Hematopoietic multipotent progenitor cell treated with erythropoietin and hydrocortisone succinate and interleukin-3 and kit ligand, for 4 days (in vitro differentiated cells): Measurements from ENCODE around the gene U2SURP.
"Not testable (repeated sequence)": the region's sequence is repeated elsewhere in the genome, so short reads cannot be mapped to it uniquely, and the experiment has no call there.

Experiments
- DNase-seq: peaks from one replicate; pipeline ENCODE4 v3.0.0-alpha.2; 2015

U2SURP gene

GRCh38 chr3:143072298-143073020 lies 71.1 kb downstream of the U2SURP start:
- DNase-seq: not testable (repeated sequence)

- DNase-seq: not testable (repeated sequence)
Observed at GRCh38 chr3:143073541-143073940, 72.2 kb downstream of the U2SURP start.

- DNase-seq: not testable (repeated sequence)
Observed at GRCh38 chr3:143073983-143074382, 72.6 kb downstream of the U2SURP start.

- no peak for DNase-seq
Observed at GRCh38 chr3:143078883-143079282, 77.5 kb downstream of the U2SURP start.

- no peak for DNase-seq
Observed at GRCh38 chr3:143080196-143080595, 78.8 kb downstream of the U2SURP start.

- DNase-seq: no peak
Observed at GRCh38 chr3:143081365-143081764, 80.0 kb downstream of the U2SURP start.

- DNase-seq: peak; percentile 69
Observed at GRCh38 chr3:143081844-143082778, 80.7 kb downstream of the U2SURP start.

GRCh38 chr3:143083781-143084180 lies 82.4 kb downstream of the U2SURP start:
- peak; percentile 40 for DNase-seq

- DNase-seq: peak; percentile 99
Observed at GRCh38 chr3:143084856-143085731, 83.7 kb downstream of the U2SURP start.

GRCh38 chr3:143088835-143089234 lies 87.5 kb downstream of the U2SURP start:
- no peak for DNase-seq

- DNase-seq: no peak
Observed at GRCh38 chr3:143089965-143090364, 88.6 kb downstream of the U2SURP start.

GRCh38 chr3:143090486-143090885 lies 89.1 kb downstream of the U2SURP start:
- no peak for DNase-seq

- no peak for DNase-seq
Observed at GRCh38 chr3:143090976-143091837, 89.8 kb downstream of the U2SURP start.

- peak; percentile 73 for DNase-seq
Observed at GRCh38 chr3:143092191-143092590, 90.8 kb downstream of the U2SURP start.

- no peak for DNase-seq
Observed at GRCh38 chr3:143095813-143096212, 94.4 kb downstream of the U2SURP start.

- no peak for DNase-seq
Observed at GRCh38 chr3:143098032-143098764, 96.8 kb downstream of the U2SURP start.

- DNase-seq: no peak
Observed at GRCh38 chr3:143099210-143099609, 97.8 kb downstream of the U2SURP start.

GRCh38 chr3:143099690-143100089 lies 98.3 kb downstream of the U2SURP start:
- DNase-seq: no peak

- DNase-seq: no peak
Observed at GRCh38 chr3:143100451-143100850, 99.1 kb downstream of the U2SURP start.

- DNase-seq: no peak
Observed at GRCh38 chr3:143101792-143102381, 100.5 kb downstream of the U2SURP start.

- DNase-seq: no peak
Observed at GRCh38 chr3:143103652-143104051, 102.3 kb downstream of the U2SURP start.
